Astrocyte of the hippocampus (primary cell): ENCODE data around the gene AP4E1.
"Not testable (repeated sequence)": the region's sequence is repeated elsewhere in the genome, so short reads cannot be mapped to it uniquely, and the experiment has no call there.

Source experiments
- DNase-seq: peaks from one replicate; pipeline ENCODE4 v3.0.0; 2011; ENCODE audit warnings: low read depth, low spot score

The AP4E1 gene

DNA sequence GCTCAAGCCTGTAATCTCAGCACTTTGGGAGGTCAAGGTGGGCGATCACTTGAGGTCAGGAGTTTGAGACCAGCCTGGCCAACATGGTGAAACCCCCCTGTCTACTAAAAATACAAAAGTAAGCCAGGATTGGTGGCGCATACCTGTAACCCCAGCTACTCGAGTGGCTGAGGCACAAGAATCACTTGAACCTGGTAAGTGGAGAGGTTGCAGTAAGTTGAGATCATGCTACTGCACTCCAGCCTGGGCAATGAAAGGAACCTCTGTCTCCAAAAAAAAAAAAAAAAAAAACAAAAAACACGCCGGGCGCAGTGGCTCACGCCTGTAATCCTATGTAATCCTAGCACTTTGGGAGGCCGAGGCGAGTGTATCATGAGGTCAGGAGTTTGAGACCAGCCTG, 18.9 kb upstream of the AP4E1 start:
- DNase-seq = no peak

DNA sequence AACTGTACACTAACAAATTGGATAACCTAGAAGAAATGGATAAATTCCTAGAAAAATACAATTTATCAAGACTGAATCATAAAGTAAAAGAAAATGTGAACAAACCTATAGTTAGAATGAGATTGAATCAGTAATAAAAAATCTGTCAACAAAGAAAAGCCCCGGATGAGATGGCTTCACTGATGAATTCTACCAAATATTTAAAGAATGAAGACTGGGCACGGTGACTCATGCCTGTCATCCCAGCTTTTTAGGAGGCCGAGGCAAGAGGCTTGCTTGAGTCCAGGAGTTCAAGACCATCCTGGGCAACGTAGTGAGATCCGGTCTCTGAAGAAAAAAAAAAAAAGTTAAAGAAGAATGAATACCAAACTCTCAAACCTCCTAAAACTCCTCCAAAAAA, 17.7 kb upstream of the AP4E1 start:
- no peak for DNase-seq

DNA sequence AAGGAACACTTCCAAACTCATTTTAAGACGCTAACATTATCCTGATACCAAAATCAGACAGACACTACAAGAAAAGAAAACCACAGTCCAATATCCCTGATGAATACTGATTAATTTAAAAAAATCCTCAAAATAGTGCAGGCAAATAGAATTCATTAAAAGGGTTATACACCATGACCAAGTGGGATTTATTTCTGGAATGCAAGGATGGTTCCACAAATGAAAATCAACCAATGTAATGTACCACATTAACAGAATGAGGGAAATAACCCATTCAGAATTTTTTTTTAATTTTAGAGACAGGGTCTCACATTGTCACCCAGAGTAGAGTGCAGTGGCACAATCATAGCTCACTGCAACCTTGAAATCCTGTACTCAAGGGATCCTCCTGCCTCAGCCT, 17.3 kb upstream of the AP4E1 start:
- DNase-seq = no peak

DNA sequence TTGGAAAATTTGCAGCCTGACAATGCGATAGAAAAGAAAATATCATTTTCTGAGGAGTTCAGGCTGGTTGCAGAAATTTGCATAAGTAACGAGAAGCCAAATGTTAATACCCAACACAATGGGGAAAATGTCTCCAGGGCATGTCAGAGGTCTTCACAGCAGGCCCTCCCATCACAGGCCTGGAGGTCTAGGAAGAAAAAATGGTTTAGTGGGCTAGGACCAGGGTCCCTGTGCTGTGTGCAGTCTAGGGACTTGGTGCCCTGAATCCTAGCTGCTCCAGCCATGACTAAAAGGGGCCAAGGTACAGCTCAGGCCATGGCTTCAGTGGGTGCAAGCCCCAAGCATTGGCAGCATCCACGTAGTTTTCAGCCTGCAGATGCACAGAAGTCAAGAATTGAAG, 14.5 kb upstream of the AP4E1 start:
- DNase-seq = no peak

DNA sequence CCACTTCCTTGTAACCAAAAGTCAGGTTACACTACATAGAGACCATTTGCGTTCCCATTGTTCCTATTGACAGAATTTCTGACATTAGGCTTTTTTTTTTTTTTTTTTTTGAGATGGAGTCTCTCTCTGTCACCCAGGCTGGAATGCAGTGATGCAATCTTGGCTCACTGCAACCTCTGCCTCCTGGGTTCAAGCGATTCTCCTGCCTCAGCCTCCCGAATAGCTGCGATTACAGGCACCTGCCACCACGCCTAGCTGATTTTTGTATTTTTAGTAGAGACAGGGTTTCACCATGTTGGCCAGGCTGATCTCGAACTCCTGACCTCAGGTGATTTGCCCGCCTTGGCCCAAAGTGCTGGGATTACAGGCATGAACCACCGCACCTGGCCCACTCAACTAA, 7.1 kb upstream of the AP4E1 start:
- DNase-seq = not testable (repeated sequence)

DNA sequence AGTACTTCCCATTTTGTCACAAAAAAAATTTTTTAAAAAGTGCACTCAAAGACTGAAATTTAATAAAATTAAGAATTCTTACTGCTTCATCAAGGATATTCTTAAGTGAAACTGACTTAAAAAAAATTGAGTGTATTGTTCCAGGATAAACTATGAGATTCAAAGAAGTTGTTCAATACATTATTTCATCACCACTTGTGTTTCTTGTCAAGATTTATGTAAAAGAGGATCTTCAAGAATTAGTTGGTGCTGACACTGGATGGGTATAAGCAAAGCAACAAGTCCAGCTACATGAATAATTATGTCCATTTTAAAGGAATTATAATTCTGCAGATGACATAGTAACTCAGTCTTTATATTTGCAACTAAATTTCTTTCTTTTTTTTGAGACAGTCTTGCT, 4.3 kb upstream of the AP4E1 start:
- DNase-seq = no peak

DNA sequence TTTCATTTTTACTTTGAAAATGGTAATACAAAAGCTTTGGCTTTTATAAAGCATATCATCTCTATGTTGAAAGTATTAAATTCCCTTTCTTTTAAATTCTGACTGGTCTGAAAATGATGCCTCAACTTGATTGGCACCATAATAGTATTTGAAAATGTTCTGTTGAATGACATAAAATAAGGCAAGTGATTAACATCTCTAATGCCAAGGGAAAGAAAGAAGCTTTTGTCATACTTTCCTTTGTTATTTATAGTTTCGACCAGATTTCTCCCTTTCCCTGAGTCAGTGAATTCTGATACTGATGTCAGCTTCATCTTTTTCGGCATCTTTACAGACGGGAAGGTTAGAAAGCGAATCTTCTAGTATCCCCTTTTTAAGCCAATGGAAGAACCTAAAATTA, 3.4 kb upstream of the AP4E1 start:
- no peak for DNase-seq

DNA sequence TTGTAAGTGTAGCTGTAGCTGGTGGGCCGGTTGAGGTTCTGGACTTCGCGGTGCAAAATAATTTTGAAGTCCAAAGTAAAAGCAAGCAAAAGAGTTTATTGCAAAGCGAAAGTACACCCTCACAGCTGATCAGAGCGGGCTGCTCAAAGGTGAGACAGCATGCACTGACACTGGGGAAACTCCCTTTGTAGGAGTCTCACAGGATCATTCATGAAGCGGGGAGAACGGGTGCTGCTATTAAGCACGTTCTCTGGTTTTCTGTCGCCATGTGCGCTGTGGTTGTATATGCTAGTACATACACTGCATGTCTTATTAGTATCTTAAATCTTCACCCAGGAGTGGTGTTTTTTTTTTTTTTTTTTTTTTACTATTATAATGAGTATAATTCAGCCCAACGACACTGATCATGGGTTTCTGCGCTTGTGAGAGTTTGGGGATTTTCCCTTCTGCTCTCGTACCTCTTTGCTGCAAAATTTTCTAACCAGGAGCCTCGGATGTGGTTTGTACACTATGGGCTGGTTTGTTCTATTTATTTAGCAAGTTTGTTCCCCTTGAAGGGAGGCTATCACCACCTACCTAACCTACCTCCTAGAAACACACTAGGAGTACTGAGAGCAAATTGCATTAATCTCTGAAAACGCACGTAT, 1.4 kb upstream of the AP4E1 start:
- peak; percentile 3 for DNase-seq

DNA sequence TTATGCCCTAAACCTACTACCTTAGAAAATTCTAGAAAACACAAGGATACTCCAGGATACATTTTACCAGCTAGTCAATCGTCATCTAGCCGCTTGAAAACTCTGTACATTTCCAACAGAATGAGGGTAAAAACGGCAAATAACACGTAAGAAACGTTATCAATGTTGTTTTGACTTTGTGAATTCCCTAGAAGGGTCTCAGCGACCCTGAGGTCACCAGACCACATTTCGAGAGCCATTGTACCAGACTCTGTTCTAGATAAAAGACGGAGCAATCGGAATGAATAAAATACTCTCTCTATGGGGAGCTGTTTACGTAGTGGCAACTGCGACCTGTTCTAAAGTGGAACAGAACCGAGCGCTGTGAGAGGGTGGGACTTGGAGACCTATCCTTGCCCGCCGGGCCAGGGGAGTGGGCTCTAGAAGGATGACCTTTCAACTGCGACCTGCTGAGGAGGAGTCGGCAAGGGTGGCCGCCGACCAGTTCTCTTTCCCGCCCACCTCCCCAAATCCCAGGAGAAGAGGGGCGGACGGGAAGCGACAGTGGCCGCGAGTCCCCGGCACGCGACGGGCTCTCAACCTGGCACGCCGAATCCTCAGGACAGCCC, 778 bp upstream of the AP4E1 start:
- peak; percentile 57 for DNase-seq

DNA sequence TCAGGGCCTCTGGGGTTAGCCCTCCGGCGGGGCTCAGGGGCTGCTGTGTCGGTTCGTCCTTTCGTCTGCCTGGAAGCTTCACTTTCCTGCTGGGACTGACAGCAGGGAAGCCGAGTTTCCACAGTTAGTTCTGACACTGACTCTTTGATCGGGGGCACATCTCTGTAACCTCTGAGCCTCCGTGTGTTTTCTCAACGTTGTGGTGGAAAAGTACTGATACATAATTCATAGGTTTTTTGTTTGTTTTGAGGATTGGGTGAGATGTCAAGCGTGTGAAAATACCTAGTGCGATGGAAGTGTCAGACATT, 481 bp downstream of the AP4E1 start:
- no peak for DNase-seq

DNA sequence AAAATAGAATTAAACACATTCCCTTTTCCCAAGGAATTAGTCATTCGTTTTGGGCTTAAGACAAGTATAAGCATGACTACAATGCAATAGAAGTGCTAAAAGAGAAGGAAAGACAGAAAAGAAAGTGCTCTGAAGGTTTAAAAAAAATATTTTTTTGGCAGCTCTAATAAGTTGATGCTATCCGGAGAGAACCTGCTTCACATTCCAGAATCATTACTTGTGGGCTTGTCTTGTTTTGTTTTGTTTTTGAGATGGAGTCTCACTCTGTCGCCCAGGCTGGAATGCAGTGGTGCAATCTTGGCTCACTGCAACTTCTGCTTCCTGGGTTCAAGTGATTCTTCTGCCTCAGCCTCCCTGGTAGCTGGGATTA, 1.9 kb downstream of the AP4E1 start:
- peak; percentile 70 for DNase-seq

DNA sequence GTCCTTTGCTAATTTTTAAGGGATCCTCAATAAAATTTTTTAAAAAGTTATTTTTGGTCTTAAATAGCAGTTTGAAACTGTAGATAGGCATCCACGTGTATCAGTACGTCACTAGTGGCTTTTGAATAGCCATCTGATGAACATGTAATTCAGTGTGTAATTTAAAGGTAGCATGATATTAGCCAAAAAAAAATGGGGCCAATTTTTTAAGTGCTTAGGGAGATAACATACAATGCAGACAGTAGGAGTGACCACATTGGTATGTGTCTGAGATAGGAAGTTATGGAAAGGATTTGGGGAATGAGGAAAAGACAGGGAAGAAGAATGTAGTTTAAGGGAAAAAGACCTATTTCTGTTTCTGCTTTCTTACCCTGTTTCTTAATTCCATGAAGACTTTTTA, 2.5 kb downstream of the AP4E1 start:
- DNase-seq = peak; percentile 42

DNA sequence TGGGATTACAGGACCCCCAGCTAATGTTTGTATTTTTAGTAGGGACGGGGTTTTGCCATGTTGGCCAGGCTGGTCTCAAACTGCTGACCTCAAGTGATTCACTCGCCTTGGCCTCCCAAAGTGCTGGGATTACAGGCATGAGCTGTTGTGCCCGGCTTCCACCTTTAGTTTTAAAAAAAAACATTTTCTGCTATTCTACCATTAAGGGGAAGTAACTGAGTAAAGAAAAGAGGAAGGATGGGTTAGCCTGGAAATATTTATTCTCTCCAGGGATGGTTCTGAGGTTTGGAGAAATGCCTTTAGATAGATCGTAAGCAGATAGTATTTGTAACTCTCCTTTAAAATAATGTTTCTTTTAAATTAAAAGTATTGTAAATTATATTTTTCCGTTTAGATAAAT, 3.1 kb downstream of the AP4E1 start:
- DNase-seq = no peak

DNA sequence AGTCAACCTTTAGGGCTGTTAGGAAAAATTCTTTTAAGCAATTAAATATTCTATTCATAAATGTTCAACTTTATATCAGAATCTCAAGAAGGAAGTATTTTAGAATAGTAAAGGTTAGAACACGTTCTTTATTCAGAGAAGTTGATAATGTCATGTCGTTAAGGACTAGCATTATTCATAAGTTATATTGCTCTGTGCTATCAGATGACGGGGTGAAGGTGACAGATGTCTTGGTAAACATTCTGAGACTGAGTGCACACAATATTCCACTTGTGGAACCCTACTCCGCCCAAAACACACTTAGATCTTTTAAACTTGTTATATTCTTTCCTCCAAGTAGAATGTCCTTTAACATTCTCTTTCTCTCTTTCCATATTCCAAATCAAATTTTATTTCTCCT, 7.9 kb downstream of the AP4E1 start:
- no peak for DNase-seq

DNA sequence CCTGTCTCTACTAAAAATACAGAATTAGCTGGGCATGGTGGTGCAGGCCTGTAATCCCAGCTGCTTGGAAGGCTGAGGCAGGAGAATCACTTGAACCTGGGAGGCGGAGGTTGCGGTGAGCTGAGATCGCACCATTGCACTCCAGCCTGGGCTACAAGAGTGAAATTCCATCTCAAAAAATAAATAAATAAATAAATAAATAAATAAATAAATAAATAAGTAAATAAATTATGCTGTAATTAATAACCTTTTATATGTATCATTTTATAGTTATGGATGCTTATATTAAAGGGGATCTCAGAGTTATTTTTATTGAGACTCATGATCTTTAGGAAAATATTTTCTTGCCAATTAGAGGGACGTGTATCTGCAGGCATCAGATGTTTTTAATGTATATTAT, 10.9 kb downstream of the AP4E1 start:
- DNase-seq = not testable (repeated sequence)

DNA sequence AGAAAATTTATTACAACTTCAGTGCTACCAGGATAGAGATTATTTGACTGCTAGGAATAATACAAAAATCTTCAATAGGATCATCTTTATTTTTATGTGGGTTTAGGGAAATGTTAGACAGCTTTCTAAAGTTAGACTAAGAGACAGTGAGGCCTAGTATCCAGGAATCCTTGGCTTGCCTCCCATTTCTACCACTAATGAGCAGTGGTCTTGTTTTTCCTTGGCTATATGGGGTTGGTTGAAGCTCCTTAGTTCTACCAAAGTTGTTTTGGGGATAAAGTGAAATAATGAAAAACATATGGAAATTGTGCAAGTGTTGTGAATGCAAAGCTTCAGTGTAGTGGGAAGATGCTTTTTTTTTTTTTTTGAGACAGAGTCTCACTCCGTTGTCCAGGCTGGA, 16.8 kb downstream of the AP4E1 start:
- no peak for DNase-seq

DNA sequence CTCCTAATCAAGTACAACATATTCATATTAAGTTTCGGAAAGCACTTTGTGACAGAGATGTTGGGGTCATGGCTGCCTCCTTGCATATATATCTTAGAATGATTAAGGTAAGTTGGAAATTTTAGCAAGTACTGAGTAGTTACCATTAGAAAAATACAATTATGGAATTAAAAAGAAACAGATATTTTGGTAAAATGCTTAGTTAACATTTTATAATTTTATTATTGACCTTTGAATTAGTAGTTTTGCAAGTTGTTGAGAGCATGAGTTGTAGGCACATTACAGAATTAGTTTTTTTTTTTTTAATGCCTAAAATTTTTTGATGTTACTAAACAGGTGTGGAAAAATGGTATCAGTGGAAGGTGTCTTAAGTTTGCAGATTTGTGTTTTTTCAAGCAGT, 20.6 kb downstream of the AP4E1 start:
- no peak for DNase-seq

DNA sequence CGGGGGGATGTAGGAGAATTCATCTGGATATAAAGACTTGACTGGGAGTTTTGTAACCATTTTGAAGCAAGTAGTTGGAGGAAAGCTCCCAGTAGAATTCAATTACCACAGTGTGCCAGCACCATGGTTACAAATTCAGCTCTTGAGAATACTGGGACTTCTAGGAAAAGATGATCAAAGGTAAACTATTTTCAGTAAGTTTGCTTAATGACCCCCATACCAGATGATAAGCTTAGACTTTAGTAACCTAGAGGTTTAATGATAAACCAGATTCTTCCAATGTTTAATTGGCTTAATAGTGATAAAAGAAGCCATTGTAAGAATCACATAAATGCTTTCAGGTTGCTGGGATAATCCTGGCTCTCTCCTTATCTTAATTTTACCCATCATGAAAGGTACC, 22.3 kb downstream of the AP4E1 start:
- DNase-seq = no peak

DNA sequence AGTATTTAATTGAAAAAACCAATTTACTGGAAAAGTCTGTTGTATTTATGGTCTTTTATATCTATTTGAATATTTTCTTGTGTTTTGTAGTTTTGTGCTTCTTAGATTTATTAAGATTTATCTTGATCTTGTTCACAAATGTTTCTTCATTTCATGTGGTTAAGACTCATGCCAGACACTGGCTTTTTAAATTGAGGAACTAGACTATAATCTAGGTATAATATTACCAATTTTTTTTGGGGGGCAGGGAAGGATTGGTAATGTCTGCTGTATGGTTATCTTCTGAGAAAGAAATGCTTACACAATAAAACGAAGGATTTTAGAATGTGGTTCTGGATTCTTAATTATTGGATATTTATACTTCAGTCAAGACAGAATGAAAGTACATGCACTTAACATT, 24.9 kb downstream of the AP4E1 start:
- DNase-seq = no peak

DNA sequence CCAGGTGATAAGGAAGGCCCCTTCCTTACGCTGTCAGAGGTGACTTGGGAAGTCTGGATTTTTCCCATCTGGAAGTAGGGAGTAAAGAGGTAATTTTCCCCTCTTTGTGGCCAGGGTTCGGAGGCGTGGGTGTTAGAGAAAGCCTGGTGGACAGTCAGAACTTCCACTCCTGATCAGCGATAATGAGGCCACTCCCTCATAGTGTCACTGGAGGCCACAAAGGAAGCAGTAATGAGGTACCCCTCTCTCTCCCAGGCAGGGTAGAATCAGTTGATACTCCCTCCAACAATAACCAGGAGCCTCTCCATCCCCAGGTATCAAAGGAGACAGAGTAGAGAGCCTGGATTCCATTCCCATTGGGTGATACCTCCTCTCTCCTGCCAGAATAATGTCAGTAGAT, 30.0 kb downstream of the AP4E1 start:
- no peak for DNase-seq

DNA sequence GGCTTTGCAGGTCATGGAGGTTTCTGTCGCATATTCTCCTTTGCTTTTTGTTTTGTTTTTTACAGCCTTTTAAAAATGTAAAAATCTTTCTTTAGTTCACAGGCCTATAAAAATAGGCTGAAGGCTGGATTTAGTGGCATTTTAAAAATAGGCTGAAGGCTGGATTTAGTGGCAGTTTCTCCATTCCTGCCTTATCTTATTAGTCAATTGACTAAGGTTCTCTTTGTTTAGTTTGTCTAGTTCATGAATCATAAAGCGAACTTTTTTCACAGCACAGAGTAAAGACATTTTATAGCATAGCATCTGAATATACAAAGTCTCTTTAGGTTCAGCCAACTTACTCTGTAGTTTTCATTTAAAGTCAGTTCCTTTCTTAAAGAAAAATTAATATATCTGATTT, 31.4 kb downstream of the AP4E1 start:
- peak; percentile 12 for DNase-seq

DNA sequence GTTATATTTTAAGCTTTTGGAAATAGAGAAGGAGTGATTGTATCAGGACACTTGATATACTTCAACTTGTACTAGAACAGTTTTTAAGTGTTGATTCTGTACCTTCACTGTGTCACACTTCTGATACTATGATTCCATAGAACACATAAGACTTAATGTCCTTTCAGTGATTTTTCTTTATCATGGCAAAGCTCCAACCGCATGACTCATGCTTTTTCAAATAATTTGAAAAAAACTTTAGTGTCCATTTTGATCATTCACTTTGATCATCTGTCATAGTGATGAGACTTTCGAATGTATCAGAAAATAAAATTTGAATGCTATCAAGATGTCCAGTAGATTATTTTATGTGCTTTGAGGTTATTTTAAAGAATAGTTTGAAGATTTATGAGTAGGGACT, 32.0 kb downstream of the AP4E1 start:
- peak; percentile 18 for DNase-seq

DNA sequence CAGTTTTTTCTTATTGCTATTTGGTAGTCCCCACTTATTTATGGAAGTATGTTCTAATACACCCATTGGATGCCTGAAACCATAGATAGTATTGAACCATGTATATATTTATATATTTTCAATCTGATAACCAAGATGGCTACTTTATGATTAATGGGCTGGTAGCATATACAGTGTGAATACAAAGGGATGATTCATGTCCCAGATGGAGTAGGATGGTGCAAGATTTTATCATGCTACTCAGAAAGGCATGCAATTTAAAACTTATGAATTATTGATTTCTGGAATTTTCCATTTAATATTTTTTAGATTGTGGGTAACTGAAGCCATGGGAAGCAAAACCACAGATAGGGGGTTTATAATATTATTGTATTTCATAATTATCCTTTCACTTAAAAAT, 35.2 kb downstream of the AP4E1 start:
- no peak for DNase-seq

DNA sequence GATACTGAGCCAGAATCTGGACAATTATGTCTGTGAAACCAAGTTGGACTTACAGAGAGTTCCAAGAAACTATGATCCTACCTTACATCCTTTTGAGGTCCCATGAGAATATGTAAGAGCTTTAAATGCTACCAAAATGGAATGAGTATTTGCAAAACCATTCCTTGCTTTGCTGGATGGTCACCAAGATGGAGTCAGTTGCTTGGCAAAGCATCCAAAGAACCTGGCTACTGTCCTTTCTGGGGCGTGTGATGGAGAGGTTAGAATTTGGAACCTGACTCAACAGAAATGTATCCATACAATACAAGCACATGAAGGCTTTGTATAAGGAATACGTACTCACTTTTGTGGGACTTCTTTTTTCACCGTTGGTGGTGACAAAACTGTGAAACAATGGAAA, 36.2 kb downstream of the AP4E1 start:
- no peak for DNase-seq
